GM21529 (cell line): Measurements from ENCODE around the gene NEURL2.

Experiments used
- ATAC-seq: cut with Tn5 transposase; IDR thresholded peaks from one replicate; pipeline ENCODE4 v1.9.1; 2021; ENCODE audit not compliant: unreplicated experiment

The NEURL2 gene

DNA sequence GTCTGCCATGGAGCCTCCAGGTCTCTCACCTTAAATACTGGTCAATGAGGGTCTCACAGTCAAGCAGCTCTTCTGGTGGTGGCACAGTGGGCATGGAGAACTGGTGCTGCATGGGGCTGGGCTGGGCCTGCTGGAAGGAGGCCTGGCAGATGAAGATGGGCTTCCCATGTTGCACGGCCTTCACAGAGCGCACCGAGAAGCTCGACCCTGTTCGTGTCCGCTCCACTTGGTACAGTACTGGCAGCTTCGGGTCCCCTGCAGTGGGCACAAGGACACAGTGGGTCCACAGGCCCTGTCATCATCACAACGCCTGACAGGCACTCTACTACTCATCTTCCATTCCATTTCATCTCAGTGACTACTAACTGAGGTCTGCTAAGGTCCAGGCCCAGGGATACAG, 42.6 kb downstream of the NEURL2 start:
- no peak for ATAC-seq

GRCh38 chr20:45845452-45845851, 45.6 kb downstream of the NEURL2 start:
- no peak for ATAC-seq

GRCh38 chr20:45843506-45843905, 47.5 kb downstream of the NEURL2 start:
- no peak for ATAC-seq

DNA sequence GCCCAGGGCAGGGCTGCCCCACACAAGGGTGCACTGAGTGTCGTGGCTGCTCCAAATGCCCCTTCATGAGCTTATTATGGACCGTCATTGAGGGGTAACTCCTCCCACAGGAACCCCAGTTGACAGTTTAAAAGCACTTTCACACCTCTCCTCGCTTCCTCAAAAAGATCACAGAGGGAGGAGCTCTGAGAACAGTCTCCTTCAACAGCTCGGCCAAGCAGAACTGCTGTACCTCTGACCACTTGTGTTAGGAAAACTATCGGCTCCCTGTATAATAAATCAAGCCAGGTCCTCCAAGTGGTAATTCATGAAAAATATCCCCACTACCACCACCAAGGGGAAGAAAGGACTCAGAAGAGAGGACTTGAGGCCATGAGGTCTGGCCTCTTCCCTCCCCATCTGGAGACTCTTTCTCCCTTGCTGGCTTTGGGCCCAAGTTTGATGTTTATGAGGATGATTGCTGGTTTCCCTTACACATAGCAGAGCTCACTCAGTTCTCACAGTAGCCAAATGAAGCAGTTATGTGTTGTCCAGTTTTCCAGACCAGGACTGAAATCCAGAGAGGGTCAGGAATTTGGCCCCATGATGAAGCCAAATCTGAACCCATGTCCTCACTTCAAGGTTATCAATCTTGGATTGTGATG, 48.7 kb downstream of the NEURL2 start:
- ATAC-seq: peak; percentile 78

- no peak for ATAC-seq
These were observed 49.4 kb downstream of the NEURL2 start for GRCh38 chr20:45841407-45842129.

DNA sequence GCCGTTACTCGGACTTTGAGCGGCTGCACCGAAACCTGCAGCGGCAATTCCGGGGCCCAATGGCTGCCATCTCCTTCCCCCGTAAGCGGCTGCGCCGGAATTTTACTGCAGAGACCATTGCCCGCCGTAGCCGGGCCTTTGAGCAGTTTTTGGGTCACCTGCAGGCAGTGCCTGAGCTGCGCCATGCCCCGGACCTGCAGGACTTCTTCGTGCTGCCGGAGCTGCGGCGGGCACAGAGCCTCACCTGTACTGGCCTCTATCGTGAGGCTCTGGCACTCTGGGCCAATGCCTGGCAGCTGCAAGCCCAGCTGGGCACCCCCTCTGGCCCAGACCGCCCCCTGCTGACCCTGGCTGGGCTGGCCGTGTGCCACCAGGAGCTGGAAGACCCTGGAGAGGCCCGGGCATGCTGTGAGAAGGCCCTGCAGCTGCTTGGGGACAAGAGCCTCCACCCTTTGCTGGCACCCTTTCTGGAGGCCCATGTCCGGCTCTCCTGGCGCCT, 50.3 kb downstream of the NEURL2 start:
- ATAC-seq: no peak
